HepG2 (cell line): Measurements from ENCODE around the gene EMC9. TPM values are rescaled to one million over a fixed set of nuclear protein-coding genes. Genes with fewer than 3 reads are reported as not detected.

ENCODE experiments used
- DNMT3B ChIP-seq: conservative IDR thresholded peaks from 2 replicates; pipeline ENCODE4 v1.6.1; 2016; ENCODE audit warnings: missing biosample characterization, control low read depth
- HIC2 ChIP-seq: sonication (generic); formaldehyde crosslinking; IDR thresholded peaks from 2 replicates; pipeline ENCODE4 v1.9.0; 2022; ENCODE audit warnings: low read depth, missing genetic modification reagents
- KDM2A ChIP-seq: sonication (generic); formaldehyde crosslinking; IDR thresholded peaks from 2 replicates; pipeline ENCODE4 v1.4.0; 2020; ENCODE audit warnings: low read depth, missing genetic modification reagents, borderline replicate concordance
- PATZ1 ChIP-seq: sonication (generic); formaldehyde crosslinking; IDR thresholded peaks from 2 replicates; pipeline ENCODE4 v1.4.0; 2020; ENCODE audit warnings: missing genetic modification reagents
- PHF21A ChIP-seq: sonication (generic); formaldehyde crosslinking; IDR thresholded peaks from 2 replicates; pipeline ENCODE4 v1.5.0; 2020; ENCODE audit warnings: mild to moderate bottlenecking, missing genetic modification reagents
- POGK ChIP-seq: sonication (generic); formaldehyde crosslinking; conservative IDR thresholded peaks from 2 replicates; pipeline ENCODE4 v1.8.0; 2022; ENCODE audit warnings: mild to moderate bottlenecking, moderate library complexity, missing genetic modification reagents
- POGZ ChIP-seq: sonication (generic); formaldehyde crosslinking; IDR thresholded peaks from 2 replicates; pipeline ENCODE4 v1.4.0; 2020; ENCODE audit warnings: mild to moderate bottlenecking, missing genetic modification reagents
- RXRA ChIP-seq: sonication (generic); formaldehyde crosslinking; IDR thresholded peaks from 2 replicates; pipeline ENCODE4 v1.5.1; 2020; ENCODE audit warnings: missing genetic modification reagents
- SIX4 ChIP-seq: sonication (generic); formaldehyde crosslinking; IDR thresholded peaks from 2 replicates; pipeline ENCODE4 v1.4.0; 2020; ENCODE audit warnings: missing genetic modification reagents
- STAT5B ChIP-seq: sonication (generic); formaldehyde crosslinking; IDR thresholded peaks from 2 replicates; pipeline ENCODE4 v1.4.0; 2020; ENCODE audit warnings: missing genetic modification reagents
- TERF1 ChIP-seq: sonication (generic); formaldehyde crosslinking; IDR thresholded peaks from 2 replicates; pipeline ENCODE4 v1.8.0; 2022; ENCODE audit warnings: mild to moderate bottlenecking, missing genetic modification reagents, moderate library complexity
- ZNF12 ChIP-seq: sonication (generic); formaldehyde crosslinking; IDR thresholded peaks from 2 replicates; pipeline ENCODE4 v1.5.0; 2020; ENCODE audit warnings: missing genetic modification reagents
- ZNF276 ChIP-seq: sonication (generic); formaldehyde crosslinking; IDR thresholded peaks from 2 replicates; pipeline ENCODE4 v1.4.0; 2020; ENCODE audit warnings: mild to moderate bottlenecking, low read depth, missing genetic modification reagents
- ZNF460 ChIP-seq: sonication (generic); formaldehyde crosslinking; IDR thresholded peaks from 2 replicates; pipeline ENCODE4 v1.5.1; 2020; ENCODE audit warnings: missing genetic modification reagents, mild to moderate bottlenecking, borderline replicate concordance
- ZNF503 ChIP-seq: sonication (generic); formaldehyde crosslinking; IDR thresholded peaks from 2 replicates; pipeline ENCODE4 v1.4.0; 2020; ENCODE audit warnings: missing genetic modification reagents
- polyA plus RNA-seq, 8 experiments: library from polyadenylated mRNA; depleted of rRNA in 3 of 8; stranded (reverse) in 7 of 8; unstranded in 1 of 8; fragments of >200 nt; fragmentation: Illumina TruSeq in 4 of 8; extraction: Trizol in 4 of 8; gene quantifications; 2 replicates each; pipeline versions ENCODE4 v1.2.1 to v1.2.3, GENCODE V29; 2011 to 2016; ENCODE audit warnings: low read depth in 4 of 8, missing spikeins in 1 of 8, mixed read lengths in 1 of 8; ENCODE audit not compliant: insufficient read depth in 1 of 8
- total RNA-seq, 5 experiments: library from RNA; depleted of rRNA; stranded (reverse); fragments of >200 nt; fragmentation: Illumina TruSeq; extraction: Trizol; gene quantifications; 2 replicates each; pipeline ENCODE4 v1.2.3, GENCODE V29; 2016; ENCODE audit warnings: low read depth in 1 of 5

The EMC9 gene
- total and polyA plus RNA-seq, 2 of the 13 experiments (the other 11 are each of a cell fraction or from before 2014, with no cell fraction given) = 60.5 to 78.7 TPM

GRCh38 chr14:24092505-24093206, 48.7 kb downstream of the EMC9 start (continued):
- TF ChIP-seq PHF21A (CRISPR knock-in tag) = no peak
- TF ChIP-seq TERF1 (CRISPR knock-in tag) = no peak
- no peak for TF ChIP-seq POGZ (CRISPR knock-in tag)
- TF ChIP-seq KDM2A (CRISPR knock-in tag) = no peak
- no peak for TF ChIP-seq ZNF12 (CRISPR knock-in tag)
- no peak for TF ChIP-seq RXRA (CRISPR knock-in tag)
- TF ChIP-seq ZNF503 (CRISPR knock-in tag) = 0 out of 2 replicates have a peak, but pooled peaks have one; percentile 10
- no peak for TF ChIP-seq ZNF460 (CRISPR knock-in tag)
- TF ChIP-seq DNMT3B = no peak
- TF ChIP-seq HIC2 (CRISPR knock-in tag) = no peak
- TF ChIP-seq PATZ1 = 0 out of 2 replicates have a peak, but pooled peaks have one; percentile 11
- peak; percentile 72; the same call in 1 of the 2 replicates for TF ChIP-seq POGK
- no peak for TF ChIP-seq STAT5B (CRISPR knock-in tag)
- TF ChIP-seq ZNF276 (CRISPR knock-in tag) = no peak
- TF ChIP-seq SIX4 (CRISPR knock-in tag) = no peak
